ENCODE data around the gene RMI2. TPM values are rescaled to one million over a fixed set of nuclear protein-coding genes. Genes with fewer than 3 reads are reported as not detected.

RMI2 gene
- total RNA-seq, 1 experiment from 2014 or later, result 11.1 TPM

- BruUV-seq (replicated peaks), result no TSS peak
- CTCF ChIA-PET, result interaction anchor here (0.6 kb wide), 1 partner anchor 87 kb away, joined by 4 read pairs; no protein-coding TSS in a partner anchor
- no peaks in the 10 kb centered on the region; the same call in 1 of the 2 replicates for H3K27me3 ChIP-seq (ENCODE audit: control insufficient read depth, insufficient read depth, low read length)
- DNase-seq (ENCODE audit: low read depth, low spot score) (no peak), ATAC-seq (no peak)
- intact Hi-C loops (cut with micrococcal nuclease; ENCODE audit: unreplicated experiment), result no loop called here
- H3K9me3 ChIP-seq (ENCODE audit: control insufficient read depth, insufficient read depth, low read depth, low read length), result no peaks in the 10 kb centered on the region
- H3K36me3 ChIP-seq (ENCODE audit: control insufficient read depth, insufficient read depth, low read length), result no peaks in the 10 kb centered on the region
- no peak overlapping the region for H3K27ac ChIP-seq (ENCODE audit: low read length)
- H3K4me3 ChIP-seq (ENCODE audit: low read depth in 2 of 2, low read length in 2 of 2), result no peak overlapping the region
- no peak for TF ChIP-seq TCF7L2 (IDR thresholded peaks at IDR 0.05; ENCODE audit: low read depth, low read length)
- no peak for TF ChIP-seq SIN3A (IDR thresholded peaks at IDR 0.05; ENCODE audit: borderline replicate concordance, insufficient read depth, low read depth, low read length)
- no peak for TF ChIP-seq POLR2AphosphoS5 (IDR thresholded peaks at IDR 0.05; ENCODE audit: low read depth, low read length)
- no peak for TF ChIP-seq REST (IDR thresholded peaks at IDR 0.05; ENCODE audit: insufficient read depth in 1 of 2, low read depth in 2 of 2, low read length in 1 of 2)
- no peak for TF ChIP-seq CTCF (IDR thresholded peaks at IDR 0.05)
- POLR2A ChIA-PET, result interaction anchor here (1.3 kb wide), 1 partner anchor 16 kb away, joined by 3 read pairs; no protein-coding TSS in a partner anchor
- in situ Hi-C loops (cut with HindIII; ENCODE audit: low pct_unique_long_range_greater_than_20kb, low sequenced_read_pairs), result no loop called here
- no peaks in the 10 kb centered on the region for H3K4me1 ChIP-seq (ENCODE audit: control insufficient read depth, insufficient read depth, low read length)
Observed at GRCh38 chr16:11372829-11373306, 27.6 kb downstream of the RMI2 start.

GRCh38 chr16:11374255-11374654 lies 29.0 kb downstream of the RMI2 start:
- Histone ChIP-seq H3K4me3 (ENCODE audit: low read depth in 2 of 2, low read length in 2 of 2) (no peak overlapping the region), H3K27me3 (ENCODE audit: control insufficient read depth, insufficient read depth, low read length) (no peaks in the 10 kb centered on the region; the same call in 1 of the 2 replicates), H3K4me1 (ENCODE audit: control insufficient read depth, insufficient read depth, low read length) (no peaks in the 10 kb centered on the region), H3K9me3 (ENCODE audit: control insufficient read depth, insufficient read depth, low read depth, low read length) (no peaks in the 10 kb centered on the region), H3K27ac (ENCODE audit: low read length) (no peak overlapping the region), H3K36me3 (ENCODE audit: control insufficient read depth, insufficient read depth, low read length) (no peaks in the 10 kb centered on the region)
- no peak for DNase-seq (ENCODE audit: low read depth, low spot score)
- ChIA-PET POLR2A (interaction anchor here (1.3 kb wide), 1 partner anchor 15 kb away, joined by 3 read pairs; no protein-coding TSS in a partner anchor), CTCF (no interaction called here)
- intact Hi-C loops (cut with micrococcal nuclease; ENCODE audit: unreplicated experiment), result no loop called here
- no peak for ATAC-seq
- no TSS peak for BruUV-seq (replicated peaks)
- in situ Hi-C loops (cut with HindIII; ENCODE audit: low pct_unique_long_range_greater_than_20kb, low sequenced_read_pairs), result no loop called here
- no peak for TF ChIP-seq REST (IDR thresholded peaks at IDR 0.05; ENCODE audit: insufficient read depth in 1 of 2, low read depth in 2 of 2, low read length in 1 of 2)
- TF ChIP-seq SIN3A (IDR thresholded peaks at IDR 0.05; ENCODE audit: borderline replicate concordance, insufficient read depth, low read depth, low read length), result no peak
- TF ChIP-seq POLR2AphosphoS5 (IDR thresholded peaks at IDR 0.05; ENCODE audit: low read depth, low read length), result no peak
- no peak for TF ChIP-seq TCF7L2 (IDR thresholded peaks at IDR 0.05; ENCODE audit: low read depth, low read length)
- TF ChIP-seq CTCF (IDR thresholded peaks at IDR 0.05), result no peak
